Ovary (tissue), 9 donors: ENCODE data around the gene STYXL1. TPM values are rescaled to one million over a fixed set of nuclear protein-coding genes. Genes with fewer than 3 reads are reported as not detected.
"Not testable (repeated sequence)": the region's sequence is repeated elsewhere in the genome, so short reads cannot be mapped to it uniquely, and the experiment has no call there.

Experiments used
- DNase-seq, 5 donors: peaks; one replicate each; pipeline ENCODE4 v3.0.0-alpha.2; 2019 to 2020
- H3K27ac ChIP-seq, 2 donors: fragments of 200-600 bp; one replicate each; pipeline versions ENCODE4 v1.5.1 to v1.8.0; 2019 to 2022
- H3K27me3 ChIP-seq: fragments of 200-600 bp; one replicate; pipeline ENCODE4 v1.8.0; 2022
- H3K36me3 ChIP-seq: fragments of 200-600 bp; sonication (generic); one replicate; pipeline ENCODE4 v1.5.1; 2019
- H3K4me1 ChIP-seq: one replicate; pipeline ENCODE4 v1.8.1; 2013; ENCODE audit warnings: mild to moderate bottlenecking, moderate library complexity; ENCODE audit not compliant: insufficient read depth
- H3K4me3 ChIP-seq: fragments of 200-600 bp; sonication (generic); one replicate; pipeline ENCODE4 v1.5.1; 2017
- H3K9me3 ChIP-seq, 2 donors: fragments of 200-600 bp in 1 of 2; sonication (generic) in 1 of 2; one replicate each; pipeline versions ENCODE4 v1.5.1 to v1.8.1; 2013 to 2019; ENCODE audit warnings: mild to moderate bottlenecking in 1 of 2, moderate library complexity in 1 of 2
- CTCF ChIP-seq, 3 donors: fragments of 450-650 bp in 2 of 3; fragments of 200-600 bp in 1 of 3; IDR thresholded peaks; one replicate each; pipeline versions ENCODE4 v1.5.1 to v1.8.0; 2016 to 2022; ENCODE audit warnings: antibody characterized with exemption in 3 of 3, mild to moderate bottlenecking in 1 of 3
- EP300 ChIP-seq: sonication (generic); formaldehyde crosslinking; IDR thresholded peaks from one replicate; pipeline ENCODE4 v1.6.1; 2017; ENCODE audit warnings: antibody characterized with exemption
- POLR2A ChIP-seq: fragments of 450-650 bp; IDR thresholded peaks from one replicate; pipeline ENCODE4 v1.6.1; 2017; ENCODE audit warnings: antibody characterized with exemption, mild to moderate bottlenecking, moderate library complexity
- WGBS, 3 donors: extraction: QIAGEN DNeasy Blood & Tissue Kit in 1 of 3; methylation state at CpG; one replicate each; pipeline versions ENCODE4 v1.1.5 to v1.1.7; 2013 to 2017; 5-methylcytosine and 5-hydroxymethylcytosine counted together
- intact Hi-C, 4 donors: fragments of 100-400 bp; cut with DNase I; formaldehyde crosslinking; loops; one replicate each; pipeline versions ENCODE4 v1.11.0 to v1.15.1; 2022 to 2023
- polyA plus RNA-seq, 2 donors: library from polyadenylated mRNA; stranded (reverse); fragments of 200-250 nt in 1 of 2; fragments of 350-450 nt in 1 of 2; fragmentation: Illumina TruSeq in 1 of 2; extraction: RNeasy Lipid Tissue Mini Kit (QIAGEN cat#74804) in 1 of 2; gene quantifications; one replicate each; pipeline ENCODE4 v1.2.3, GENCODE V29; 2013 to 2014
- total RNA-seq, 7 donors: library from RNA; depleted of rRNA in 2 of 7; stranded (reverse); fragments of >200 nt in 2 of 7; fragmentation: NEBNext Ultra II Directional in 3 of 7; extraction: Animal tissue kit (Norgen Biotek cat#: 25700) in 3 of 7; gene quantifications; one replicate each; pipeline versions ENCODE4 v1.1.0 to v1.2.4, GENCODE V29; 2016 to 2023
- donor health status: DM: no; HTN: no; CAD: no; lungs with moderate emphysema.
- donor health status: DM: no; HTN: no; CAD: no.
- donor health status: Bipolar disorder and iron deficiency.
- donor health status: DM: yes; HTN: yes; CAD: no.
- donor health status: DM: no; HTN: no; CAD: no.
- donor health status: DM: yes; HTN: yes; CAD: no.

The STYXL1 gene
- total and polyA plus RNA-seq, 9 donors = 15.7 to 39.9 (median 31.2) TPM

- Histone ChIP-seq H3K4me3 (no peak overlapping the region), H3K27me3 (no peaks in the 10 kb centered on the region), H3K9me3 (no peaks in the 10 kb centered on the region), H3K36me3 (no peaks in the 10 kb centered on the region), H3K4me1 (peaks cover 10% of the 10 kb centered on the region), H3K27ac (no peak overlapping the region)
- DNase-seq = no peak
- intact Hi-C loops = loop anchor here in 2 of 4 donors (5.0 to 10.0 kb wide), 3 partner anchors 134 to 242 kb away; partner anchors contain the start of genes CCL26 (in 1 of the 2) and RHBDD2 (in 1 of the 2)
- TF ChIP-seq CTCF (IDR thresholded peaks at IDR 0.05) = no peak
- TF ChIP-seq EP300 = no peak
- no peak for TF ChIP-seq POLR2A
- 81 to 83% (median 82%) methylated on average over 13 of the region's 13 CpGs for WGBS, 3 donors
Measured at GRCh38 chr7:76016191-76016947, 31.4 kb downstream of the STYXL1 start.

DNA sequence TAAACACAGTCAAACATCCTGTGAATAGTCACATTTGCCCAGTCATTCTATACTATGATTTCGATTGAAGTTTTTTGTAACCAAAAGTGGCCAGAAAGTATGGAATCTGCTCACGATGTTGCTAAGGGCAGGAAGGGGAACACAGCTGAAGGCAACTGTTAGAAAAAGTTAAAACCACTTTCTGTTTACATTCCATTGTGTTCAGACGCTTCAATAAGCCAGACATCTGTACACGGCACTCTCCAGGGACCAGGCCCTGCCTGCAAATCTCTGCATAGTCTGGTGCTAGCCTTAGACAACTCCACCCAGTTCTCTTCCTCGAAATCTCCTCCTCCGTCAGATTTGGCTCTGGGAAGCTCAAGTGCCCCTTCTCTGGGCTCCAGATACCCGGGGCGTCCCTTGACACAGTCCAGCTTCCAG is 36.3 kb downstream of the STYXL1 start:
- Histone ChIP-seq H3K4me1 (peaks cover 22% of the 10 kb centered on the region), H3K27ac (peak overlapping the region in 1 of 2 donors; percentile 46), H3K27me3 (no peaks in the 10 kb centered on the region), H3K36me3 (no peaks in the 10 kb centered on the region), H3K9me3 (no peaks in the 10 kb centered on the region), H3K4me3 (no peak overlapping the region)
- intact Hi-C loops = loop anchor here in 2 of 4 donors (10.0 kb wide), 2 partner anchors 137 to 237 kb away; partner anchors contain the start of genes CCL26 (in 1 of the 2) and RHBDD2 (in 1 of the 2)
- TF ChIP-seq CTCF (IDR thresholded peaks at IDR 0.05) (no peak), POLR2A (no peak), EP300 (no peak)
- peak; percentile 48 to 77 (median 58) for DNase-seq
- 4 to 17% (median 4%) methylated on average over 8 of the region's 8 CpGs for WGBS, 3 donors

DNA sequence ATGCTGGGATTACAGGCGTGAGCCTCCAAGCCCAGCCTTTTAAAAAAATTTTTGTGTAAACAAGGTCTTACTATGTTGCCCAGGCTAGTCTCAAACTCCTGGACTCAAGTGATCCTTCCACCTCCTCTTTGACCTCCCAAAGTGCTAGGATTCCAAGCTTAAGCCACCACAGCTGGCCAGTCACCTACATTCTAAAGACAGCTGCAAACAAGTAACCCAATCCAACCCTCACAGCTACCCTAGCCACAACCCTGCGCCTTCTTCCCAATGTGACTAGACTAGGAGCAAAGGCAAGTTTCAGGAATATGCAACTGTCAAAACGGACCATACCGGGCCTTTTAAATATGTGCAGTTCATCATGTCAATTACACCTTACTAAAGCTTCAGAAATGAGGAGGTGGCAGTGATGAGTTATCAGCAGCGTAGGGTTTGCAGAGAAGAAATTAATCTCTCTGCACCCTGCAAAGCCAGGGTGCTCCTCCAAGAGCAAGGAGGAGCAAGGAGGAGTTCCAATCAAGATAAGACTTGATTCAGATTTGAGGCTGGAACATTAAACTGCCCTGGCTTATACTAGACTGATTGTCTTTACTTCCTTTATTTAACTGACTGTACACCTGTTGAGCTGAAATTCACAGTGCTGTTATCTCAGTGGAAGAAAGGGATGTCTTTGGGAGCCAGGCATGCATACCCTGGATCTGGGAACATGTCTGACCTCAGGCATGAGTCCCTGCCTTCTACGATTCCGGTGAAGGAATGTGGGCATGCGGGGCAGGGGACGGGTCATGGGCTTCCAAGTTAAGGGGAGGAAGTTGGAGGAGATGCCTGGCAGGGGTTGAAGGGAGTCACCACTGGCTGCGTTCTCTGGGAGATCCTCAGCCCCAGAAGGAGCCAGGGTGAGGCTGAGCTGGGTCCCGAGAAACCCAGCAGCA is 37.9 kb downstream of the STYXL1 start:
- Histone ChIP-seq H3K27me3 (no peaks in the 10 kb centered on the region), H3K27ac (peak overlapping the region in 1 of 2 donors; percentile 46), H3K9me3 (no peaks in the 10 kb centered on the region), H3K4me1 (peaks cover 22% of the 10 kb centered on the region), H3K4me3 (no peak overlapping the region), H3K36me3 (no peaks in the 10 kb centered on the region)
- WGBS, 3 donors = 36 to 55% (median 39%) methylated on average over 11 of the region's 11 CpGs
- intact Hi-C loops = loop anchor here in 2 of 4 donors (10.0 kb wide), 2 partner anchors 135 to 235 kb away; partner anchors contain the start of genes CCL26 (in 1 of the 2) and RHBDD2 (in 1 of the 2)
- no peak for DNase-seq
- TF ChIP-seq POLR2A (no peak), CTCF (IDR thresholded peaks at IDR 0.05) (no peak), EP300 (no peak)

DNA sequence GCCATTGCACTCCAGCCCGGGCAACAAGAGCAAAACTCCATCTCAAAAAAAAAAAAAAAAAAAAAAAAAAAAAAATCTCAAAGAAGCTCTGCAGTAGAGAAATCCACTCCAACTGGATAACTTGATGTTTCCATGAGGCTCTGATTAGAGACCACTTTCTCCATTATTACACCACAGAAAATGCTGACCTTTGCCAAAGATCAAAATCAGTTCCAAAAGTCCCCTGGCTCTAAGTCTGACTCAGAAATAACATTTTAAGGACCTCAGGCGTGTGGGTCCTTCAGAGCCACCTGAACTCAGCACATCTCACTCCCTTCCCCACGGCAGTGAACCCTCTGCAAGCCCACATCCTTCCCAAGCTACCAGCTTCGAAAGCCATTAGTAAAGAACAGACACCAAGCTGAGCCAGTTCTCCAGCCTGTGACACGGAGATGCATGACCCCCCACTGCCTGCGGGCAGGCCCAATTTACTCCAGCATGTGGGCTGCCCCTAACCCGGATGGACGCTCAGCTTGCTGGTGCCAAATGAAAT is 39.6 kb downstream of the STYXL1 start:
- intact Hi-C loops = no loop called here
- no peak overlapping the region for H3K4me3 ChIP-seq
- DNase-seq = no peak
- H3K4me1 ChIP-seq = peaks cover 21% of the 10 kb centered on the region
- no peaks in the 10 kb centered on the region for H3K9me3 ChIP-seq
- H3K36me3 ChIP-seq = no peaks in the 10 kb centered on the region
- TF ChIP-seq CTCF (IDR thresholded peaks at IDR 0.05) = no peak
- TF ChIP-seq POLR2A = no peak
- no peak for TF ChIP-seq EP300
- 69 to 79% (median 75%) methylated on average over 8 of the region's 8 CpGs for WGBS, 3 donors
- no peaks in the 10 kb centered on the region for H3K27me3 ChIP-seq
- H3K27ac ChIP-seq = no peak overlapping the region

- H3K4me3 ChIP-seq, DNase-seq, H3K9me3 ChIP-seq, H3K27me3 ChIP-seq, H3K4me1 ChIP-seq, H3K36me3 ChIP-seq, intact Hi-C loops, H3K27ac ChIP-seq: not testable (repeated sequence)
- WGBS, 3 donors = 85 to 91% (median 87%) methylated on average over 4 of the region's 4 CpGs
Measured at GRCh38 chr7:76005004-76005403, 42.8 kb downstream of the STYXL1 start.
